SK-N-SH (cell line): Measurements from ENCODE around the gene WDR33. TPM values are rescaled to one million over a fixed set of nuclear protein-coding genes. Genes with fewer than 3 reads are reported as not detected.

Source experiments
- CTCF ChIA-PET: fragments of 300-600, 350-600 bp; formaldehyde crosslinking; extraction: SDS; loops from one replicate; lab custom pipeline; 2021; lab: Yijun Ruan, JAX
- POLR2A ChIA-PET: fragments of 350-600 bp; sonication (Branson Sonifier 250); formaldehyde crosslinking; extraction: SDS; loops from one replicate; lab custom pipeline; 2020; ENCODE audit warnings: antibody characterized with exemption, inconsistent platforms; lab: Yijun Ruan, JAX
- DNase-seq: peaks from one replicate; pipeline ENCODE4 v3.0.0; 2012
- H2AFZ ChIP-seq: fragments of 200-600 bp; sonication (generic); 2 replicates; pipeline ENCODE4 v1.8.1; 2016; ENCODE audit warnings: antibody characterized with exemption, mild to moderate bottlenecking, low read depth
- H3F3A ChIP-seq: fragments of 200-600 bp; sonication (generic); replicated peaks from 2 replicates; pipeline ENCODE3; 2016; ENCODE audit warnings: antibody characterized with exemption, mild to moderate bottlenecking; ENCODE audit not compliant: insufficient read depth
- H3K27ac ChIP-seq, 2 experiments: fragments of 200-500 bp in 1 of 2; fragments of 200-600 bp in 1 of 2; sonication (Bioruptor generic) in 1 of 2; sonication (generic), shearing (Covaris generic) in 1 of 2; 2 replicates each; pipeline versions ENCODE4 v1.5.1 to v1.6.1; 2014 to 2016; ENCODE audit warnings: low read depth in 2 of 2, inconsistent platforms in 1 of 2, low read length in 1 of 2, mild to moderate bottlenecking in 1 of 2, mixed read lengths in 1 of 2
- H3K27me3 ChIP-seq: fragments of 200-600 bp; sonication (generic), shearing (Covaris generic); 2 replicates; pipeline ENCODE4 v1.6.1; 2016; ENCODE audit warnings: mixed run types; ENCODE audit not compliant: insufficient read depth
- H3K36me3 ChIP-seq, 2 experiments: fragments of 200-500 bp in 1 of 2; fragments of 200-600 bp in 1 of 2; sonication (Bioruptor generic) in 1 of 2; sonication (generic) in 1 of 2; replicated peaks in 1 of 2; 2 replicates each; pipeline versions ENCODE3 to v1.5.1; 2014 to 2016; ENCODE audit warnings: low read length in 1 of 2, mild to moderate bottlenecking in 1 of 2; ENCODE audit not compliant: insufficient read depth in 2 of 2, control insufficient read depth in 1 of 2
- H3K4me1 ChIP-seq, 2 experiments: fragments of 200-500 bp in 1 of 2; fragments of 200-600 bp in 1 of 2; sonication (Bioruptor generic) in 1 of 2; sonication (generic), shearing (Covaris generic) in 1 of 2; 2 replicates each; pipeline versions ENCODE4 v1.5.1 to v1.6.1; 2014 to 2016; ENCODE audit warnings: low read depth in 1 of 2, low read length in 1 of 2, mixed run types in 1 of 2; ENCODE audit not compliant: insufficient read depth in 2 of 2, control insufficient read depth in 1 of 2
- H3K4me2 ChIP-seq: fragments of 200-600 bp; sonication (generic), shearing (Covaris generic); 2 replicates; pipeline ENCODE4 v1.6.1; 2017; ENCODE audit warnings: mixed run types
- H3K4me3 ChIP-seq, 2 experiments: fragments of 200-500 bp in 1 of 2; fragments of 200-600 bp in 1 of 2; sonication (Bioruptor generic) in 1 of 2; sonication (generic), shearing (Covaris generic) in 1 of 2; 2 replicates each; pipeline versions ENCODE4 v1.5.1 to v1.8.1; 2014 to 2016; ENCODE audit warnings: low read depth in 2 of 2, inconsistent platforms in 1 of 2, low read length in 1 of 2, mild to moderate bottlenecking in 1 of 2, mixed read lengths in 1 of 2, moderate library complexity in 1 of 2
- H3K79me2 ChIP-seq: fragments of 200-600 bp; sonication (generic); 2 replicates; pipeline ENCODE4 v1.8.1; 2017; ENCODE audit warnings: mild to moderate bottlenecking; ENCODE audit not compliant: insufficient read depth
- H3K9ac ChIP-seq: fragments of 200-600 bp; sonication (generic); 2 replicates; pipeline ENCODE4 v1.6.1; 2017; ENCODE audit warnings: mixed run types
- H3K9me2 ChIP-seq: fragments of 200-600 bp; sonication (generic); 2 replicates; pipeline ENCODE4 v1.6.1; 2017; ENCODE audit warnings: mixed run types
- H3K9me3 ChIP-seq: fragments of 200-600 bp; sonication (generic); 2 replicates; pipeline ENCODE4 v1.6.1; 2017; ENCODE audit warnings: mixed run types, mild to moderate bottlenecking, moderate library complexity
- H4K20me1 ChIP-seq: fragments of 200-600 bp; sonication (generic); 2 replicates; pipeline ENCODE4 v1.6.1; 2017; ENCODE audit warnings: mild to moderate bottlenecking, mixed run types; ENCODE audit not compliant: insufficient read depth
- EP300 ChIP-seq, 2 experiments: IDR thresholded peaks; 2 replicates each; pipeline versions ENCODE4 v1.4.0 to v1.6.1; 2012; ENCODE audit warnings: borderline replicate concordance in 1 of 2, low read depth in 1 of 2, low read length in 1 of 2
- GABPA ChIP-seq: IDR thresholded peaks from 2 replicates; pipeline ENCODE4 v1.4.0; 2012; ENCODE audit warnings: low read depth, mild to moderate bottlenecking
- GATA2 ChIP-seq: sonication (generic); formaldehyde crosslinking; IDR thresholded peaks from 2 replicates; pipeline ENCODE4 v1.5.0; 2020; ENCODE audit warnings: mild to moderate bottlenecking, missing genetic modification reagents
- PBX3 ChIP-seq: IDR thresholded peaks from 2 replicates; pipeline ENCODE4; 2012
- RAD21 ChIP-seq: IDR thresholded peaks from 2 replicates; pipeline ENCODE4 v1.6.1; 2012; ENCODE audit warnings: mild to moderate bottlenecking, low read length
- RCOR1 ChIP-seq: fragments of 150-350 bp; IDR thresholded peaks from 2 replicates; pipeline ENCODE4 v1.6.1; 2017; ENCODE audit warnings: antibody characterized with exemption, low read length
- SIN3A ChIP-seq: IDR thresholded peaks from 2 replicates; pipeline ENCODE4 v1.6.1; 2012; ENCODE audit warnings: low read depth, mild to moderate bottlenecking, low read length, moderate library complexity, borderline replicate concordance
- TEAD4 ChIP-seq: IDR thresholded peaks from 2 replicates; pipeline ENCODE4 v1.4.0; 2012; ENCODE audit warnings: mild to moderate bottlenecking, borderline replicate concordance; ENCODE audit not compliant: insufficient read depth
- USF2 ChIP-seq: fragments of 150-350 bp; IDR thresholded peaks from 2 replicates; pipeline ENCODE4 v1.6.1; 2017; ENCODE audit warnings: antibody characterized with exemption, low read length, low read depth, borderline replicate concordance
- YY1 ChIP-seq: IDR thresholded peaks from 2 replicates; pipeline ENCODE4 v1.4.0; 2012; ENCODE audit warnings: low read depth, mild to moderate bottlenecking
- WGBS: methylation state at CpG from one replicate; pipeline ENCODE4 v1.1.6; 2017; ENCODE audit warnings: low lambda C conversion rate; 5-methylcytosine and 5-hydroxymethylcytosine counted together
- polyA plus RNA-seq, 3 experiments: library from polyadenylated mRNA; depleted of rRNA; stranded (reverse); fragments of >200 nt; gene quantifications; 2 replicates each; pipeline ENCODE4 v1.2.3, GENCODE V29; 2012

WDR33 gene
- polyA plus RNA-seq, 1 of the 3 experiments (the other 2 are of a cell fraction): 12.4 TPM

- ChIA-PET POLR2A (interaction anchor here (1.8 kb wide), 1 partner anchor 21 kb away, joined by 4 read pairs; no protein-coding TSS in a partner anchor), CTCF (interaction anchor here (2.2 to 5.2 kb wide), 2 partner anchors 15 to 32 kb away, joined by 12 to 19 read pairs; no protein-coding TSS in a partner anchor)
- H3K4me3 ChIP-seq: no peak overlapping the region
- H3F3A ChIP-seq: no peaks in the 10 kb centered on the region
- peaks cover 0 to 4% of the 10 kb centered on the region in 2 experiments; a peak in 1 of 4 replicates for H3K4me1 ChIP-seq
- peaks cover 14% of the 10 kb centered on the region; the same call in 1 of the 2 replicates for H3K27me3 ChIP-seq
- H3K9me2 ChIP-seq: no peaks in the 10 kb centered on the region
- peak; percentile 22 for DNase-seq
- no peaks in the 10 kb centered on the region for H3K79me2 ChIP-seq
- no peak overlapping the region for H3K9ac ChIP-seq
- no peaks in the 10 kb centered on the region for H4K20me1 ChIP-seq
- H3K36me3 ChIP-seq: no peaks in the 10 kb centered on the region
- H3K27ac ChIP-seq: no peak overlapping the region
- no peak overlapping the region for H3K4me2 ChIP-seq
- 88% methylated on average over 13 of the region's 25 CpGs for WGBS
- no peak overlapping the region for H2AFZ ChIP-seq
- TF ChIP-seq EP300 (IDR thresholded peaks at IDR 0.05; ENCODE audit: borderline replicate concordance in 1 of 2, low read depth in 1 of 2, low read length in 1 of 2) (no peak), YY1 (no peak), RAD21 (no peak), PBX3 (no peak), SIN3A (no peak), TEAD4 (no peak), GABPA (no peak), USF2 (no peak)
- TF ChIP-seq, all 33 proteins: peak for 0
- H3K9me3 ChIP-seq: no peaks in the 10 kb centered on the region
Observed at GRCh38 chr2:127681288-127681804, 129.6 kb downstream of the WDR33 start.

- TF ChIP-seq GATA2 (no peak), SIN3A (no peak), RCOR1 (no peak)
- ChIA-PET CTCF (interaction anchor here (1.3 to 5.2 kb wide), 3 partner anchors 16 to 31 kb away, joined by 3 to 19 read pairs (median 12); no protein-coding TSS in a partner anchor), POLR2A (no interaction called here)
- Histone ChIP-seq H3K27ac (no peak overlapping the region), H3K36me3 (no peaks in the 10 kb centered on the region), H3K79me2 (no peaks in the 10 kb centered on the region), H4K20me1 (no peaks in the 10 kb centered on the region), H3K9me2 (no peaks in the 10 kb centered on the region), H3K9ac (no peak overlapping the region), H3K9me3 (no peaks in the 10 kb centered on the region), H3F3A (no peaks in the 10 kb centered on the region), H3K4me1 (peaks cover 0 to 6% of the 10 kb centered on the region in 2 experiments; a peak in 1 of 4 replicates), H3K27me3 (peaks cover 14% of the 10 kb centered on the region; the same call in 1 of the 2 replicates), H2AFZ (no peak overlapping the region), H3K4me2 (no peak overlapping the region), H3K4me3 (no peak overlapping the region)
- 92% methylated on average over 17 of the region's 19 CpGs for WGBS
- no peak for DNase-seq
Observed at GRCh38 chr2:127680706-127681287, 130.2 kb downstream of the WDR33 start.
